Lower lobe of right lung (tissue), 2 donors: ENCODE data around the gene C2CD4D. TPM values are rescaled to one million over a fixed set of nuclear protein-coding genes. Genes with fewer than 3 reads are reported as not detected.

Experiments
- ATAC-seq, 2 donors: fragments of 200-7000 bp; cut with Tn5 transposase; one replicate each; pipeline ENCODE4 v1.9.1; 2020 to 2022; ENCODE audit warnings: mild to moderate bottlenecking in 2 of 2, moderate library complexity in 2 of 2
- DNase-seq: peaks from one replicate; pipeline ENCODE4 v3.0.0-alpha.2; 2020
- H3K27ac ChIP-seq: fragments of 200-600 bp; one replicate; pipeline ENCODE4 v1.8.0; 2022
- H3K27me3 ChIP-seq: fragments of 200-600 bp; one replicate; pipeline ENCODE4 v1.8.0; 2022; ENCODE audit warnings: low read depth
- H3K36me3 ChIP-seq: fragments of 200-600 bp; one replicate; pipeline ENCODE4 v1.8.0; 2022; ENCODE audit warnings: mild to moderate bottlenecking
- H3K4me1 ChIP-seq: fragments of 200-600 bp; one replicate; pipeline ENCODE4 v1.8.0; 2022
- H3K4me3 ChIP-seq: fragments of 200-600 bp; one replicate; pipeline ENCODE4 v1.8.0; 2022; ENCODE audit warnings: mild to moderate bottlenecking
- H3K9me3 ChIP-seq: fragments of 200-600 bp; one replicate; pipeline ENCODE4 v1.8.0; 2022
- CTCF ChIP-seq: fragments of 200-600 bp; IDR thresholded peaks from one replicate; pipeline ENCODE4 v1.8.0; 2022; ENCODE audit warnings: antibody characterized with exemption, mild to moderate bottlenecking
- intact Hi-C: fragments of 100-400 bp; cut with DNase I; formaldehyde crosslinking; loops from one replicate; pipeline ENCODE4 v1.11.0; 2022
- total RNA-seq: library from RNA; stranded (reverse); fragmentation: NEBNext Ultra II Directional; extraction: Animal tissue kit (Norgen Biotek cat#: 25700); gene quantifications from one replicate; pipeline ENCODE4 v1.2.1, GENCODE V29; 2021
- donor health status: DM: no; HTN: yes; CAD: no; lungs with severe emphysema.

C2CD4D gene
- total RNA-seq, 1 donor from 2014 or later = 0.21 TPM

- intact Hi-C loops = no loop called here
- ATAC-seq (no peak), DNase-seq (no peak)
- Histone ChIP-seq H3K36me3 (no peaks in the 10 kb centered on the region), H3K9me3 (no peaks in the 10 kb centered on the region), H3K4me3 (peak overlapping the region; percentile 52), H3K27me3 (peaks cover 27% of the 10 kb centered on the region), H3K27ac (peak overlapping the region; percentile 63), H3K4me1 (peaks cover 27% of the 10 kb centered on the region)
- no peak for TF ChIP-seq CTCF
Observed at GRCh38 chr1:151840421-151840820, 801 bp upstream of the C2CD4D start.

- Histone ChIP-seq H3K4me1 (peaks cover 27% of the 10 kb centered on the region), H3K9me3 (no peaks in the 10 kb centered on the region), H3K4me3 (peak overlapping the region; percentile 52), H3K27ac (peak overlapping the region; percentile 58), H3K36me3 (no peaks in the 10 kb centered on the region), H3K27me3 (peaks cover 27% of the 10 kb centered on the region)
- intact Hi-C loops = no loop called here
- TF ChIP-seq CTCF = no peak
- DNase-seq (no peak), ATAC-seq (no peak)
Observed at GRCh38 chr1:151839082-151839412, 573 bp downstream of the C2CD4D start.

GRCh38 chr1:151838222-151839081 lies 1.2 kb downstream of the C2CD4D start:
- Histone ChIP-seq H3K36me3 (no peaks in the 10 kb centered on the region), H3K9me3 (no peaks in the 10 kb centered on the region), H3K4me1 (peaks cover 28% of the 10 kb centered on the region), H3K4me3 (peak overlapping the region; percentile 52), H3K27ac (peak overlapping the region; percentile 58), H3K27me3 (peaks cover 27% of the 10 kb centered on the region)
- intact Hi-C loops = no loop called here
- DNase-seq (no peak), ATAC-seq (peak; percentile 31 to 32)
- TF ChIP-seq CTCF = no peak

GRCh38 chr1:151837884-151838221 lies 1.8 kb downstream of the C2CD4D start:
- ATAC-seq = no peak
- Histone ChIP-seq H3K9me3 (no peaks in the 10 kb centered on the region), H3K36me3 (no peaks in the 10 kb centered on the region), H3K4me1 (peaks cover 34% of the 10 kb centered on the region), H3K27ac (peak overlapping the region; percentile 9), H3K4me3 (peak overlapping the region; percentile 52), H3K27me3 (peaks cover 27% of the 10 kb centered on the region)
- intact Hi-C loops = no loop called here
- DNase-seq = no peak
- TF ChIP-seq CTCF = no peak

- Histone ChIP-seq H3K36me3 (no peaks in the 10 kb centered on the region), H3K4me3 (no peak overlapping the region), H3K27ac (no peak overlapping the region), H3K4me1 (peaks cover 41% of the 10 kb centered on the region), H3K9me3 (no peaks in the 10 kb centered on the region), H3K27me3 (peaks cover 27% of the 10 kb centered on the region)
- ATAC-seq (no peak), DNase-seq (no peak)
- intact Hi-C loops = no loop called here
- TF ChIP-seq CTCF = no peak
Observed at GRCh38 chr1:151837197-151837596, 2.4 kb downstream of the C2CD4D start.
